Kidney (tissue), 14 donors: ENCODE measurements around the gene NLGN1. TPM values are rescaled to one million over a fixed set of nuclear protein-coding genes. Genes with fewer than 3 reads are reported as not detected.

Experiments used
- DNase-seq, 5 donors: peaks; one replicate each; pipeline ENCODE4 v3.0.0-alpha.2; 2013 to 2020
- FAIRE-seq: peaks from 2 replicates; lab custom pipeline; 2012; peaks lifted over from hg19 to GRCh38; lab: Jason Lieb, UNC
- H3K27ac ChIP-seq, 2 donors: one replicate each; pipeline ENCODE4 v1.7.0; 2013; ENCODE audit warnings: low read depth in 2 of 2, low read length in 2 of 2, inconsistent platforms in 1 of 2
- H3K27me3 ChIP-seq: one replicate; pipeline ENCODE4 v1.7.1; 2013; ENCODE audit warnings: low read length, inconsistent platforms; ENCODE audit not compliant: control insufficient read depth, insufficient read depth
- H3K36me3 ChIP-seq, 3 donors: one replicate each; pipeline versions ENCODE4 v1.7.0 to v1.7.1; 2013; ENCODE audit warnings: low read length in 3 of 3, control low read depth in 1 of 3, inconsistent platforms in 1 of 3; ENCODE audit not compliant: insufficient read depth in 3 of 3, control insufficient read depth in 2 of 3
- H3K4me1 ChIP-seq, 3 donors: one replicate each; pipeline versions ENCODE4 v1.7.0 to v1.7.1; 2013; ENCODE audit warnings: low read length in 3 of 3, inconsistent platforms in 1 of 3, low read depth in 1 of 3; ENCODE audit not compliant: control insufficient read depth in 2 of 3, insufficient read depth in 2 of 3
- H3K4me3 ChIP-seq, 3 donors: one replicate each; pipeline versions ENCODE4 v1.7.0 to v1.8.1; 2013; ENCODE audit warnings: low read length in 3 of 3, control low read depth in 1 of 3, inconsistent platforms in 1 of 3
- H3K9ac ChIP-seq, 3 donors: one replicate each; pipeline versions ENCODE4 v1.7.0 to v1.7.1; 2013; ENCODE audit warnings: low read length in 3 of 3, control low read depth in 1 of 3, inconsistent platforms in 1 of 3
- H3K9me3 ChIP-seq, 3 donors: one replicate each; pipeline versions ENCODE4 v1.7.0 to v1.7.1; 2013; ENCODE audit warnings: low read length in 3 of 3, control low read depth in 1 of 3, inconsistent platforms in 1 of 3; ENCODE audit not compliant: control insufficient read depth in 2 of 3, insufficient read depth in 1 of 3
- CTCF ChIP-seq: IDR thresholded peaks from 3 replicates; pipeline ENCODE4 v1.5.1; 2012; ENCODE audit warnings: mild to moderate bottlenecking, moderate library complexity, borderline replicate concordance; ENCODE audit not compliant: insufficient read depth; ENCODE audit errors: extremely low read depth
- intact Hi-C: fragments of 100-400 bp; cut with DNase I; formaldehyde crosslinking; loops from one replicate; pipeline ENCODE4 v1.11.1; 2022
- polyA plus RNA-seq: library from polyadenylated mRNA; stranded (reverse); fragments of 350-450 nt; fragmentation: Illumina TruSeq; extraction: RNeasy Lipid Tissue Mini Kit (QIAGEN cat#74804); gene quantifications from one replicate; pipeline ENCODE4 v1.2.3, GENCODE V29; 2014; ENCODE audit warnings: low read depth, low replicate concordance; ENCODE audit not compliant: insufficient read depth
- total RNA-seq: library from RNA; stranded (reverse); fragmentation: NEBNext Ultra II Directional; extraction: Animal tissue kit (Norgen Biotek cat#: 25700); gene quantifications from one replicate; pipeline ENCODE4 v1.2.1, GENCODE V29; 2021
- donor health status: control.
- donor health status: control.
- donor health status: control.
- donor health status: control.
- donor health status: control.
- donor health status: DM: yes; HTN: yes; CAD: no.
- donor health status: Normal renal cell carcinoma (clear cell type).

The NLGN1 gene
- total and polyA plus RNA-seq, 2 donors from 2014 or later = 0.49 to 19.4 TPM

- intact Hi-C loops = no loop called here
- H3K27ac ChIP-seq = no peak overlapping the region
- TF ChIP-seq CTCF = no peak
- H3K9ac ChIP-seq = no peak overlapping the region
- no peaks in the 10 kb centered on the region for H3K9me3 ChIP-seq
- H3K27me3 ChIP-seq = no peaks in the 10 kb centered on the region
- no peaks in the 10 kb centered on the region for H3K4me1 ChIP-seq
- H3K36me3 ChIP-seq = no peaks in the 10 kb centered on the region
- DNase-seq = no peak
- no peak overlapping the region for H3K4me3 ChIP-seq
- no peak for FAIRE-seq
Observed at GRCh38 chr3:173467501-173467900, 70.0 kb downstream of the NLGN1 start.

GRCh38 chr3:173473237-173473636 lies 75.7 kb downstream of the NLGN1 start:
- TF ChIP-seq CTCF = no peak
- no peak overlapping the region for H3K27ac ChIP-seq
- no peak overlapping the region for H3K9ac ChIP-seq
- no peaks in the 10 kb centered on the region for H3K27me3 ChIP-seq
- FAIRE-seq = no peak
- intact Hi-C loops = no loop called here
- no peak for DNase-seq
- no peaks in the 10 kb centered on the region for H3K36me3 ChIP-seq
- H3K4me3 ChIP-seq = no peak overlapping the region
- no peaks in the 10 kb centered on the region for H3K4me1 ChIP-seq
- H3K9me3 ChIP-seq = no peaks in the 10 kb centered on the region

- DNase-seq (no peak), FAIRE-seq (no peak)
- no peak for TF ChIP-seq CTCF
- Histone ChIP-seq H3K9ac (no peak overlapping the region), H3K27ac (no peak overlapping the region), H3K9me3 (no peaks in the 10 kb centered on the region), H3K27me3 (no peaks in the 10 kb centered on the region), H3K36me3 (no peaks in the 10 kb centered on the region), H3K4me1 (no peaks in the 10 kb centered on the region), H3K4me3 (no peak overlapping the region)
- intact Hi-C loops = no loop called here
Observed at GRCh38 chr3:173479301-173479700, 81.8 kb downstream of the NLGN1 start.

- DNase-seq = no peak
- H3K9me3 ChIP-seq = no peaks in the 10 kb centered on the region
- H3K4me3 ChIP-seq = no peak overlapping the region
- FAIRE-seq = no peak
- intact Hi-C loops = no loop called here
- no peaks in the 10 kb centered on the region for H3K27me3 ChIP-seq
- no peak overlapping the region for H3K9ac ChIP-seq
- TF ChIP-seq CTCF = no peak
- H3K36me3 ChIP-seq = no peaks in the 10 kb centered on the region
- no peak overlapping the region for H3K27ac ChIP-seq
- H3K4me1 ChIP-seq = no peaks in the 10 kb centered on the region
Observed at GRCh38 chr3:173501931-173502489, 104.5 kb downstream of the NLGN1 start.
